ENCODE measurements around the gene SUPT3H. TPM values are rescaled to one million over a fixed set of nuclear protein-coding genes. Genes with fewer than 3 reads are reported as not detected.

SUPT3H gene
- polyA plus RNA-seq, 3 donors = 2.4 to 3.5 (median 2.5) TPM

- no peak overlapping the region for H3K9ac ChIP-seq (ENCODE audit: insufficient read depth, low read length, poor library complexity, severe bottlenecking)
- peak; percentile 25 to 61 (median 25) for DNase-seq
- H3K27ac ChIP-seq (ENCODE audit: low read depth in 1 of 2, low read length in 2 of 2) = no peak overlapping the region
- Mint-ChIP-seq H3K36me3 (no peaks in the 10 kb centered on the region), H3K27me3 (ENCODE audit: low read depth in 3 of 3) (peaks cover 0 to 2% (median 0%) of the 10 kb centered on the region in 3 donors), H3K9me3 (peaks cover 0 to 2% (median 0%) of the 10 kb centered on the region in 7 donors), H3K27ac (no peak overlapping the region), H3K4me1 (peaks cover 1% of the 10 kb centered on the region), H3K4me3 (no peak overlapping the region)
- H3K4me2 ChIP-seq (replicated peaks; ENCODE audit: extremely low read depth, low read length, poor library complexity, severe bottlenecking) = no peak overlapping the region
- no peaks in the 10 kb centered on the region for H3K36me3 ChIP-seq (replicated peaks in 1 of 2; ENCODE audit: control insufficient read depth in 1 of 2, insufficient read depth in 2 of 2, low read length in 2 of 2)
- H3K27me3 ChIP-seq (ENCODE audit: control insufficient read depth in 2 of 2, insufficient read depth in 2 of 2, low read length in 2 of 2) = no peaks in the 10 kb centered on the region
- no peak for TF ChIP-seq CTCF (IDR thresholded peaks at IDR 0.05)
- no peak overlapping the region for H3K4me3 ChIP-seq (replicated peaks in 1 of 3; ENCODE audit: low read depth in 2 of 3, low read length in 3 of 3)
- no peaks in the 10 kb centered on the region for H3K79me2 ChIP-seq (ENCODE audit: insufficient read depth, low read length)
- H3K9me3 ChIP-seq (replicated peaks in 1 of 2; ENCODE audit: control insufficient read depth in 1 of 2, insufficient read depth in 1 of 2, low read length in 2 of 2) = no peaks in the 10 kb centered on the region
- H3K4me1 ChIP-seq (ENCODE audit: control insufficient read depth in 1 of 2, insufficient read depth in 2 of 2, low read length in 2 of 2) = no peaks in the 10 kb centered on the region
- H2AFZ ChIP-seq (ENCODE audit: insufficient read depth, low read depth, low read length, poor library complexity, severe bottlenecking) = no peak overlapping the region
- 30% methylated on average over 3 of the region's 3 CpGs for WGBS (ENCODE audit: insufficient coverage)
- no peaks in the 10 kb centered on the region for H4K20me1 ChIP-seq (ENCODE audit: insufficient read depth, low read length)
- intact Hi-C loops (cut with micrococcal nuclease) = no loop called here
Measured at GRCh38 chr6:45386501-45386900, 8.8 kb upstream of the SUPT3H start.

- Histone ChIP-seq H3K9ac (ENCODE audit: insufficient read depth, low read length, poor library complexity, severe bottlenecking) (no peak overlapping the region), H2AFZ (ENCODE audit: insufficient read depth, low read depth, low read length, poor library complexity, severe bottlenecking) (no peak overlapping the region), H3K9me3 (replicated peaks in 1 of 2; ENCODE audit: control insufficient read depth in 1 of 2, insufficient read depth in 1 of 2, low read length in 2 of 2) (no peaks in the 10 kb centered on the region), H3K4me1 (ENCODE audit: control insufficient read depth in 1 of 2, insufficient read depth in 2 of 2, low read length in 2 of 2) (peaks cover 6 to 18% of the 10 kb centered on the region in 2 donors), H3K27me3 (ENCODE audit: control insufficient read depth in 2 of 2, insufficient read depth in 2 of 2, low read length in 2 of 2) (no peaks in the 10 kb centered on the region), H3K27ac (ENCODE audit: low read depth in 1 of 2, low read length in 2 of 2) (no peak overlapping the region), H3K36me3 (replicated peaks in 1 of 2; ENCODE audit: control insufficient read depth in 1 of 2, insufficient read depth in 2 of 2, low read length in 2 of 2) (no peaks in the 10 kb centered on the region), H3K79me2 (ENCODE audit: insufficient read depth, low read length) (no peaks in the 10 kb centered on the region), H3K4me3 (replicated peaks in 1 of 3; ENCODE audit: low read depth in 2 of 3, low read length in 3 of 3) (no peak overlapping the region), H4K20me1 (ENCODE audit: insufficient read depth, low read length) (no peaks in the 10 kb centered on the region), H3K4me2 (replicated peaks; ENCODE audit: extremely low read depth, low read length, poor library complexity, severe bottlenecking) (no peak overlapping the region)
- WGBS (ENCODE audit: insufficient coverage) = 100% methylated on average over 1 of the region's 2 CpGs
- TF ChIP-seq CTCF (IDR thresholded peaks at IDR 0.05) = no peak
- no peak for DNase-seq
- no peak overlapping the region for H3K27ac Mint-ChIP-seq
- H3K36me3 Mint-ChIP-seq = no peaks in the 10 kb centered on the region
- intact Hi-C loops (cut with micrococcal nuclease) = no loop called here
- H3K4me1 Mint-ChIP-seq = peaks cover 16% of the 10 kb centered on the region
- peaks cover 0 to 3% (median 0%) of the 10 kb centered on the region in 7 donors for H3K9me3 Mint-ChIP-seq
- peaks cover 0 to 2% (median 0%) of the 10 kb centered on the region in 3 donors for H3K27me3 Mint-ChIP-seq (ENCODE audit: low read depth in 3 of 3)
- no peak overlapping the region for H3K4me3 Mint-ChIP-seq
Measured at GRCh38 chr6:45382391-45382790, 4.7 kb upstream of the SUPT3H start.
